Measurements from ENCODE around the gene TMEM108.

DNA sequence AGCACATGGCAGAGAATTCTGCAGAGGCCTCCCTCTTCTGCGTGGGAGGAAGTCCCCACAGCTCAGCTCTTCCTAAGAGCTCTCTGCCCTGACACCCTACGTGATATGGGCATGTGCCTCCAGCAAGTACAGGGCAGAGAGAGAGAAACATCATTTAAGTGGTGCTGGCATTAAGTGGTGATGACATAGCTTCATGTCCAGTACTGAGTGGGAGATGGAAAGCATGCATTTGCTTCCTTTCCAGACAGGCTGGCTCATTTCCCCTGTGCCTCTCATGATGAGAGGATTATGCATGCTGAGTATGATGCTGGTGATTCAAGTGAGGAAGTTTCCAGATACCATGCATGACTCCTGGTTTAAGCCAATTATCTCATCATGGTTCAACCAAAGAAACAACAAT is 388.5 kb downstream of the TMEM108 start:
- TF ChIP-seq, protein P1, sequence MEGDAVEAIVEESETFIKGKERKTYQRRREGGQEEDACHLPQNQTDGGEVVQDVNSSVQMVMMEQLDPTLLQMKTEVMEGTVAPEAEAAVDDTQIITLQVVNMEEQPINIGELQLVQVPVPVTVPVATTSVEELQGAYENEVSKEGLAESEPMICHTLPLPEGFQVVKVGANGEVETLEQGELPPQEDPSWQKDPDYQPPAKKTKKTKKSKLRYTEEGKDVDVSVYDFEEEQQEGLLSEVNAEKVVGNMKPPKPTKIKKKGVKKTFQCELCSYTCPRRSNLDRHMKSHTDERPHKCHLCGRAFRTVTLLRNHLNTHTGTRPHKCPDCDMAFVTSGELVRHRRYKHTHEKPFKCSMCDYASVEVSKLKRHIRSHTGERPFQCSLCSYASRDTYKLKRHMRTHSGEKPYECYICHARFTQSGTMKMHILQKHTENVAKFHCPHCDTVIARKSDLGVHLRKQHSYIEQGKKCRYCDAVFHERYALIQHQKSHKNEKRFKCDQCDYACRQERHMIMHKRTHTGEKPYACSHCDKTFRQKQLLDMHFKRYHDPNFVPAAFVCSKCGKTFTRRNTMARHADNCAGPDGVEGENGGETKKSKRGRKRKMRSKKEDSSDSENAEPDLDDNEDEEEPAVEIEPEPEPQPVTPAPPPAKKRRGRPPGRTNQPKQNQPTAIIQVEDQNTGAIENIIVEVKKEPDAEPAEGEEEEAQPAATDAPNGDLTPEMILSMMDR (IDR thresholded peaks at IDR 0.05; ENCODE audit: low read depth, low read length) = no peak
- TF ChIP-seq MYC (IDR thresholded peaks at IDR 0.05; ENCODE audit: low read depth, low read length) = no peak
- TF ChIP-seq, protein P2, sequence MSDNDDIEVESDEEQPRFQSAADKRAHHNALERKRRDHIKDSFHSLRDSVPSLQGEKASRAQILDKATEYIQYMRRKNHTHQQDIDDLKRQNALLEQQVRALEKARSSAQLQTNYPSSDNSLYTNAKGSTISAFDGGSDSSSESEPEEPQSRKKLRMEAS (IDR thresholded peaks at IDR 0.05; ENCODE audit: low read depth, low read length) = peak; percentile 50

Data from NB4 (cell line).